Measurements from ENCODE around the gene NLRP6. TPM values are rescaled to one million over a fixed set of nuclear protein-coding genes. Genes with fewer than 3 reads are reported as not detected.
"Not testable (repeated sequence)": the region's sequence is repeated elsewhere in the genome, so short reads cannot be mapped to it uniquely, and the experiment has no call there.

The NLRP6 gene
- total RNA-seq, 1 experiment from 2014 or later = not detected

DNA sequence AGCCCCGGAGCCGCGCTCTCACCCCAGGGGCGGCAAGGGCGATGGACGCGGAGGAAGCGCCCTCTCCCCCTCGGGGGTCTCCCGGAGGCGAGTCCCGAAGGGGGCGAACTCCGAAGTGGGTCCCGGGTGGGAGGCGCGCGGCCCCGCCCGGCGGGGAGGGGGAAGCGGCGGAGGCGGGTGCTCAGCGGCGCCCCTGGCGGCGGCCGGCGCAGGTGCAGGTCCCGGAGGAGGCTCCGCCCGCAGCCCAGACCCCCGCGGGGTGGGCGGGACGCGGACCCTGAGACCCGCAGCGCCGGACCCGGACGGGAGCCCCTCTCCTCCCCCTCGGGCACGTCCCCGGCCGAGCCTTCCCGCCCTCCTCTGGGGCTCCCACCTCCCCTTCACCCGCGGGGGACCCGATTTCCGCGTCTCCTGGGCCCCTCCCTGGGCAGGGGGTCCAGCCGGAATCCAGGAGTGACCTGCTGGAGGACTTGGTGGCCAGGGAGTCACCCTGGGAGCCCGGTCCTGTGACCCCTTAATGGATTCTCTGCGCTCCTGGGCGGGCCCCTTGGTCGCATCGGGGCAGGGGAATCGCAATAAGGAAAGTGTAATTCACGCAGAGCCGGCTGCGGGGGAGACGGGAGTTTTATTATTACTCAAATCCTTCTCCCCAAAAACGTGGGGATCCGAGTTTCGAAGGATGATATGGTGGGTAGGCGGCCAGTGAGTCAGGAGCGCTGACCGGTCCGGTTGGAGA is 33.0 kb downstream of the NLRP6 start:
- peaks cover 23% of the 10 kb centered on the region for H3K23me2 ChIP-seq (ENCODE audit: insufficient read length, low read depth, low read length, poor library complexity, severe bottlenecking)
- H3K9me3 ChIP-seq (ENCODE audit: control insufficient read depth, low read depth, low read length); H3K23ac ChIP-seq (ENCODE audit: insufficient read length, low read depth, low read length); H4K91ac ChIP-seq (ENCODE audit: insufficient read length, low read depth, low read length); DNase-seq; H3K27ac Mint-ChIP-seq; H3T11ph ChIP-seq (ENCODE audit: low read length); H3K14ac ChIP-seq (ENCODE audit: insufficient read depth, low read length); H3K18ac ChIP-seq (ENCODE audit: insufficient read length, low read depth, low read length); H3K9ac ChIP-seq (ENCODE audit: extremely low read depth, insufficient read length, low read length); H3K79me2 ChIP-seq (ENCODE audit: insufficient read depth, low read length); H2BK15ac ChIP-seq (ENCODE audit: low read depth, low read length); H2BK120ac ChIP-seq (ENCODE audit: low read depth, low read length, poor library complexity, severe bottlenecking); H4K5ac ChIP-seq (ENCODE audit: insufficient read length, low read depth, low read length); H3K79me1 ChIP-seq (ENCODE audit: insufficient read depth, low read depth, low read length, poor library complexity, severe bottlenecking); H2BK5ac ChIP-seq (ENCODE audit: insufficient read length, low read length); H3K56ac ChIP-seq (ENCODE audit: insufficient read length, low read depth, low read length); H3K4ac ChIP-seq (ENCODE audit: low read depth, low read length); H2BK12ac ChIP-seq (ENCODE audit: insufficient read length, low read depth, low read length); H3K27me3 Mint-ChIP-seq (ENCODE audit: low read depth); H4K20me1 ChIP-seq (ENCODE audit: control insufficient read depth, insufficient read depth, insufficient read length); H2BK20ac ChIP-seq (ENCODE audit: low read depth, low read length, poor library complexity, severe bottlenecking); H3K27me3 ChIP-seq (ENCODE audit: insufficient read depth, low read length); H2AFZ ChIP-seq (ENCODE audit: low read length); H3K4me2 ChIP-seq (ENCODE audit: insufficient read depth, insufficient read length, low read length); H3K27ac ChIP-seq (ENCODE audit: insufficient read length, low read depth, low read length); H4K8ac ChIP-seq (replicated peaks; ENCODE audit: insufficient read length, low read depth, low read length); H3K9me3 Mint-ChIP-seq; H2AK5ac ChIP-seq (ENCODE audit: insufficient read length, low read length): not testable (repeated sequence)
- Mint-ChIP-seq H3K4me1 (peaks cover 52 to 72% of the 10 kb centered on the region in 2 experiments), H3K36me3 (ENCODE audit: insufficient read depth in 1 of 3, low read depth in 3 of 3) (peaks cover 4 to 15% (median 11%) of the 10 kb centered on the region in 3 experiments; a peak in 6 of 7 replicates), H3K4me3 (peak overlapping the region; percentile 62 to 67; a peak in 4 of 5 replicates)
- WGBS (ENCODE audit: extremely low coverage, insufficient read length, low lambda C conversion rate) = no CpG with 5 or more reads among the region's 71 CpGs
- peaks cover 15% of the 10 kb centered on the region; the same call in 1 of the 2 replicates for H3K4me1 ChIP-seq (ENCODE audit: insufficient read depth, low read length)

All from H9 (cell line).